ENCODE data around the gene DNAJC16. TPM values are rescaled to one million over a fixed set of nuclear protein-coding genes. Genes with fewer than 3 reads are reported as not detected.

The DNAJC16 gene
- total and polyA plus RNA-seq, 11 donors: 4.2 to 22.8 (median 18.4) TPM

DNA sequence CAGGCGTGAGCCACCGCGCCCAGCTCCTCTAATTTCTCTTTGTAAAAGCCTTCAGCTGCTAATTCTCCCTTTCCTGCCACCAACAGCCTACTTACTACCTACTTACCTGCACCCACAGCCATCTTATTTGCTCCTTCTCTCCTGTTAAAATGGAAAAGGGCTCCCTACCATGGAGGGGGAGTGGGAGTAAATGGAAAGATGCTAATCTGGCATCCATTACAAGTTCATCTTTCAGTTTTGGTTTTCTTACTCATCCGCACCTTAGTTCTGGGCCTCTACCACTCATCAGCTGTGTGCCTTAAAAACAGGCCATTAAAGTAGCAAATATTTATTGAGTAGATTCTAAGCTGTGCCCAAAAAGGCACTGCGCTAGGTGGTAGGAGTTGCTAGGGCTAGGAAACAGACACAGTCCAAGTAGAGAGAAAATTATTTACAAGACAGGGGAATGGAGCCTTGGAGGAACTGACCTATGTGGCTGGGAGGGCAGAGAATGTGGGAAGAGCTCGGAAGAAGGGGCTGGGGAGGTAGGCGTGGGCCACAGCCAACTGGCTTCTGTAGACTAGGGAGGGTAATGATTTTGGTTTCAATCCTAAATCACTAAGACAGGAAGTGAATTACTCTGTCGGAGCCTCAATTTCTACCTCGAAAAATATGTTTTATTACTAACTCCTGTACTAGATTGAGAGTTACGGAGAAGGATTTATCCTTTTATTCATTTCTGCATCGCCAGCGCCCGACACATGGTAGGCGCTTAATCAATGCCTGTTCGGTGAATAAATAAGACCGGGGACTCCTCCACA, 89.9 kb downstream of the DNAJC16 start:
- intact Hi-C loops (cut with DNase I): loop anchor here in 4 of 10 donors (1.0 to 5.0 kb wide), 5 partner anchors 13 to 90 kb away; partner anchors contain the start of genes DNAJC16 (in 3 of the 4) and PLEKHM2 (in 1 of the 4)
- peak; percentile 3 to 25 (median 14) for ATAC-seq
- TF ChIP-seq, protein P1, sequence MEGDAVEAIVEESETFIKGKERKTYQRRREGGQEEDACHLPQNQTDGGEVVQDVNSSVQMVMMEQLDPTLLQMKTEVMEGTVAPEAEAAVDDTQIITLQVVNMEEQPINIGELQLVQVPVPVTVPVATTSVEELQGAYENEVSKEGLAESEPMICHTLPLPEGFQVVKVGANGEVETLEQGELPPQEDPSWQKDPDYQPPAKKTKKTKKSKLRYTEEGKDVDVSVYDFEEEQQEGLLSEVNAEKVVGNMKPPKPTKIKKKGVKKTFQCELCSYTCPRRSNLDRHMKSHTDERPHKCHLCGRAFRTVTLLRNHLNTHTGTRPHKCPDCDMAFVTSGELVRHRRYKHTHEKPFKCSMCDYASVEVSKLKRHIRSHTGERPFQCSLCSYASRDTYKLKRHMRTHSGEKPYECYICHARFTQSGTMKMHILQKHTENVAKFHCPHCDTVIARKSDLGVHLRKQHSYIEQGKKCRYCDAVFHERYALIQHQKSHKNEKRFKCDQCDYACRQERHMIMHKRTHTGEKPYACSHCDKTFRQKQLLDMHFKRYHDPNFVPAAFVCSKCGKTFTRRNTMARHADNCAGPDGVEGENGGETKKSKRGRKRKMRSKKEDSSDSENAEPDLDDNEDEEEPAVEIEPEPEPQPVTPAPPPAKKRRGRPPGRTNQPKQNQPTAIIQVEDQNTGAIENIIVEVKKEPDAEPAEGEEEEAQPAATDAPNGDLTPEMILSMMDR (IDR thresholded peaks at IDR 0.05): no peak
- no peak for TF ChIP-seq POLR2A (IDR thresholded peaks at IDR 0.05)
- Histone ChIP-seq H3K9me3 (no peaks in the 10 kb centered on the region), H3K27me3 (no peaks in the 10 kb centered on the region), H3K36me3 (no peaks in the 10 kb centered on the region), H3K4me1 (peaks cover 8 to 43% (median 34%) of the 10 kb centered on the region in 12 donors), H3K27ac (peak overlapping the region; percentile 42 to 99 (median 92)), H3K4me3 (peak overlapping the region; percentile 6 to 98 (median 90))
- 29 to 32% (median 31%) methylated on average over 16 of the region's 16 CpGs for WGBS, 4 donors
- DNase-seq: peak in 4 of 5 donors; percentile 18 to 39 (median 26)

GRCh38 chr1:15617173-15618076, 90.8 kb downstream of the DNAJC16 start, which contains the start of gene DDI2:
Gene DDI2, plus strand, starts transcription at chr1:15617458. Its CDS starts 213 bp downstream, at chr1:15617671.
- DNase-seq (peak; percentile 97 to 98 (median 97)), ATAC-seq (peak; percentile 77 to 96 (median 94))
- Histone ChIP-seq H3K36me3 (no peaks in the 10 kb centered on the region), H3K27me3 (no peaks in the 10 kb centered on the region), H3K9me3 (no peaks in the 10 kb centered on the region), H3K27ac (peak within 1 kb of the TSS; percentile 82 to 99 (median 94)), H3K4me3 (peak within 1 kb of the TSS; percentile 81 to 98 (median 92)), H3K4me1 (peaks cover 8 to 52% (median 40%) of the 10 kb centered on the region in 12 donors)
- 0 to 1% (median 0%) methylated on average over 22 to 86 of the region's 86 CpGs for WGBS, 4 donors
- intact Hi-C loops (cut with DNase I): loop anchor here in 4 of 10 donors (1.0 to 5.0 kb wide), 5 partner anchors 14 to 91 kb away; partner anchors contain the start of genes DNAJC16 (in 3 of the 4) and PLEKHM2 (in 1 of the 4)
- TF ChIP-seq, protein P1 (IDR thresholded peaks at IDR 0.05): no peak
- TF ChIP-seq POLR2A (IDR thresholded peaks at IDR 0.05): peak; percentile 51 to 94

DNA sequence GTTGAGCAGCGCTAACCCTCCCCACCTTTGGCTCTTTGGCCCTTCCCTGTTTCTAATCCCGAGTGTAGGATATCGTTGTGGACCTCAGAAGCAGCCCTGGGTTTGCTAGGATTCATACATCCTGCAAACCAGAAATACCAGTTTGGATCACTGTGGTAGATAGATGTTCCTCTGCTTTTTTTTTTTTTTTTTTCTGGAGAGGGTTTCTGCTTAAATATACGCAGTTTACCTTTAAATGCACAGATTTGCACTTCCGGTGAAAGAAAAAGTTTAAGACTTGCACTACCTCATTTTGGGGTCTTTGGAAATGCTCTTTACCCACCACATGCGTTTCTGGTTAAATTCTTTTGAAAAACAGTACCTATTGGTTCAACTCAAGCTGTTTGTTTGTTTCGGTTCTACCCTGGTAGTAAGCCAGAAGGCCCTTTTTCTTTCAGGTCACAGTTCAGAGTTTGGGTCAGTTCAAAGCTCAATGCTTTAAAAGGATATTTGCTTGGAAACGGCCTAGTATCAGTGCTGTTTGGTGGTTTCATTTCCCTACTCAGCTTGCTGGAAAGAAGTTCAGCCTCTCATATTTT, 91.5 kb downstream of the DNAJC16 start:
- H3K27me3 ChIP-seq: no peaks in the 10 kb centered on the region
- no peaks in the 10 kb centered on the region for H3K9me3 ChIP-seq
- H3K4me1 ChIP-seq: peaks cover 8 to 59% (median 46%) of the 10 kb centered on the region in 12 donors
- peak overlapping the region; percentile 81 to 98 (median 92) for H3K4me3 ChIP-seq
- ATAC-seq: no peak
- no peak for DNase-seq
- 0 to 1% (median 0%) methylated on average over 8 of the region's 8 CpGs for WGBS, 4 donors
- peak overlapping the region; percentile 82 to 99 (median 94) for H3K27ac ChIP-seq
- H3K36me3 ChIP-seq: no peaks in the 10 kb centered on the region
- TF ChIP-seq, protein P1 (IDR thresholded peaks at IDR 0.05): no peak
- TF ChIP-seq POLR2A (IDR thresholded peaks at IDR 0.05): no peak
- intact Hi-C loops (cut with DNase I): loop anchor here in 3 of 10 donors (5.0 kb wide), 2 partner anchors 64 to 91 kb away; partner anchors contain the start of genes DNAJC16 (in 2 of the 3) and PLEKHM2 (in 1 of the 3)
